OCI-LY7 (cell line): ENCODE measurements around the gene U2SURP. TPM values are rescaled to one million over a fixed set of nuclear protein-coding genes. Genes with fewer than 3 reads are reported as not detected.

Experiments
- BruUV-seq: library from RNA; stranded (reverse); fragments of 400-500 nt; replicated peaks from 2 replicates; lab custom pipeline; 2021; lab: Mats Ljungman, UMichigan
- CTCF ChIA-PET: fragments of 300-600 bp; sonication (Branson Sonifier 250); formaldehyde crosslinking; loops from one replicate; lab custom pipeline; 2022; ENCODE audit warnings: antibody characterized with exemption; ENCODE audit not compliant: unreplicated experiment; lab: Charles Lee
- POLR2A ChIA-PET: fragments of 300-600 bp; sonication (Branson Sonifier 250); formaldehyde crosslinking; loops from one replicate; lab custom pipeline; 2022; ENCODE audit warnings: antibody characterized with exemption; lab: Charles Lee
- DNase-seq: peaks from one replicate; pipeline ENCODE4 v3.0.0-alpha.2; 2015; ENCODE audit warnings: low spot score
- H2AFZ ChIP-seq: fragments of 200-600 bp; sonication (generic), shearing (Covaris generic); 2 replicates; pipeline ENCODE4 v1.6.1; 2014; ENCODE audit warnings: mild to moderate bottlenecking, antibody characterized with exemption, low read length, moderate library complexity
- H3K27ac ChIP-seq: fragments of 200-600 bp; sonication (generic); 2 replicates; pipeline ENCODE4 v1.5.1; 2014; ENCODE audit warnings: mixed run types, low read depth, mild to moderate bottlenecking, moderate library complexity, low read length, inconsistent platforms; ENCODE audit not compliant: poor library complexity, severe bottlenecking
- H3K36me3 ChIP-seq: fragments of 200-600 bp; sonication (generic); 2 replicates; pipeline ENCODE4 v1.6.1; 2014; ENCODE audit warnings: mild to moderate bottlenecking, antibody characterized with exemption, low read length, moderate library complexity, mixed read lengths; ENCODE audit not compliant: insufficient read depth
- H3K4me1 ChIP-seq: fragments of 200-600 bp; sonication (generic); 2 replicates; pipeline ENCODE4 v1.5.1; 2014; ENCODE audit warnings: mild to moderate bottlenecking, low read length; ENCODE audit not compliant: insufficient read depth, poor library complexity, severe bottlenecking
- H3K4me2 ChIP-seq: fragments of 200-600 bp; sonication (generic); 2 replicates; pipeline ENCODE4 v1.6.1; 2014; ENCODE audit warnings: mild to moderate bottlenecking, low read length
- H3K4me3 ChIP-seq: fragments of 200-600 bp; sonication (generic); 2 replicates; pipeline ENCODE4 v1.5.1; 2014; ENCODE audit warnings: mild to moderate bottlenecking, low read depth, low read length; ENCODE audit not compliant: poor library complexity, severe bottlenecking
- H3K79me2 ChIP-seq: fragments of 200-600 bp; sonication (generic); 2 replicates; pipeline ENCODE4 v1.6.1; 2016; ENCODE audit warnings: low read depth, mild to moderate bottlenecking, low read length, moderate library complexity, mixed read lengths; ENCODE audit not compliant: insufficient read depth
- H3K9me2 ChIP-seq: fragments of 200-600 bp; sonication (generic); 2 replicates; pipeline ENCODE4 v1.6.1; 2016; ENCODE audit warnings: mild to moderate bottlenecking, low read length, mixed read lengths; ENCODE audit not compliant: insufficient read depth
- H3K9me3 ChIP-seq: fragments of 200-600 bp; sonication (generic); 2 replicates; pipeline ENCODE4 v1.6.1; 2014; ENCODE audit warnings: mild to moderate bottlenecking, mixed run types, low read length, mixed read lengths
- H4K20me1 ChIP-seq: fragments of 200-600 bp; sonication (generic); 2 replicates; pipeline ENCODE4 v1.6.1; 2014; ENCODE audit warnings: mild to moderate bottlenecking, antibody characterized with exemption, low read length, moderate library complexity, mixed read lengths; ENCODE audit not compliant: insufficient read depth
- EZH2phosphoT487 ChIP-seq: fragments of 200-600 bp; sonication (generic); IDR thresholded peaks from 2 replicates; pipeline ENCODE4 v1.6.1; 2018; ENCODE audit warnings: low read depth, borderline replicate concordance, mild to moderate bottlenecking, mixed run types, antibody characterized with exemption, low read length, moderate library complexity, mixed read lengths
- intact Hi-C: fragments of 100-400 bp; cut with micrococcal nuclease; formaldehyde crosslinking; loops from one replicate; pipeline ENCODE4 v1.10.0; 2022; ENCODE audit not compliant: unreplicated experiment
- total RNA-seq, 2 experiments: library from RNA; depleted of rRNA in 1 of 2; stranded (reverse); fragments of >200 nt in 1 of 2; shearing (Covaris generic) in 1 of 2; gene quantifications; 2 replicates each; pipeline ENCODE4 v1.2.3, GENCODE V29; 2014 to 2022
- TF ChIP-seq, protein P1 (sequence below): fragments of 200-600 bp; sonication (generic); conservative IDR thresholded peaks from 2 replicates; pipeline ENCODE4 v1.5.1; 2014; ENCODE audit warnings: mild to moderate bottlenecking, antibody characterized with exemption, low read length, moderate library complexity, mixed read lengths

The U2SURP gene
- total RNA-seq, 2 experiments from 2014 or later: 108 to 185 TPM

- DNase-seq: no peak
- no TSS peak for BruUV-seq
- Histone ChIP-seq H3K4me1 (no peaks in the 10 kb centered on the region), H3K9me2 (no peaks in the 10 kb centered on the region), H3K79me2 (no peaks in the 10 kb centered on the region), H2AFZ (no peak overlapping the region), H3K27ac (no peak overlapping the region), H4K20me1 (no peaks in the 10 kb centered on the region), H3K9me3 (no peaks in the 10 kb centered on the region), H3K4me2 (no peak overlapping the region), H3K36me3 (no peaks in the 10 kb centered on the region), H3K4me3 (no peak overlapping the region)
- ChIA-PET CTCF (no interaction called here), POLR2A (interaction anchor here (0.5 kb wide), 1 partner anchor 927 kb away, joined by 3 read pairs; no protein-coding TSS in a partner anchor)
- TF ChIP-seq, protein P1, sequence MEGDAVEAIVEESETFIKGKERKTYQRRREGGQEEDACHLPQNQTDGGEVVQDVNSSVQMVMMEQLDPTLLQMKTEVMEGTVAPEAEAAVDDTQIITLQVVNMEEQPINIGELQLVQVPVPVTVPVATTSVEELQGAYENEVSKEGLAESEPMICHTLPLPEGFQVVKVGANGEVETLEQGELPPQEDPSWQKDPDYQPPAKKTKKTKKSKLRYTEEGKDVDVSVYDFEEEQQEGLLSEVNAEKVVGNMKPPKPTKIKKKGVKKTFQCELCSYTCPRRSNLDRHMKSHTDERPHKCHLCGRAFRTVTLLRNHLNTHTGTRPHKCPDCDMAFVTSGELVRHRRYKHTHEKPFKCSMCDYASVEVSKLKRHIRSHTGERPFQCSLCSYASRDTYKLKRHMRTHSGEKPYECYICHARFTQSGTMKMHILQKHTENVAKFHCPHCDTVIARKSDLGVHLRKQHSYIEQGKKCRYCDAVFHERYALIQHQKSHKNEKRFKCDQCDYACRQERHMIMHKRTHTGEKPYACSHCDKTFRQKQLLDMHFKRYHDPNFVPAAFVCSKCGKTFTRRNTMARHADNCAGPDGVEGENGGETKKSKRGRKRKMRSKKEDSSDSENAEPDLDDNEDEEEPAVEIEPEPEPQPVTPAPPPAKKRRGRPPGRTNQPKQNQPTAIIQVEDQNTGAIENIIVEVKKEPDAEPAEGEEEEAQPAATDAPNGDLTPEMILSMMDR: no peak
- TF ChIP-seq EZH2phosphoT487: no peak
- intact Hi-C loops: no loop called here
These were observed 48.8 kb upstream of the U2SURP start for GRCh38 chr3:142952272-142953193.

DNA sequence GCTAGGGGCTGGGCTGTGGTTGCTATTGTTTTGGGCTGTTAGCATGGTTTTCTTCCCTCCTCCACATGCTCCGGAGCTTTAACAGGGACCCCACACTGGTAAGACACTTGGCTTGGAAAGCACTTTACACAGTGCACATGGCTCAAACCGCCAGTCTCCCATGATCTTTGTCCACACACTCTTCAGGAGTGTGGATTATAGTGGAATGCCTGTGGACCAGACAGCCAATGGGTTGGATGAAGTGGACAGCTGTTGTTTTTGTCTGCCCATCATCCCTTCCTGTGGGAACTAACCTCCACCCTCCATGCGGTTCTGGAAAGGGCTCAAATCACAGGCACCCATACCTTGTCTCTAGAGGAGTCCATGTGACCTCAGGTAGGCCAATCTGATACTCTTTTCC is 47.9 kb upstream of the U2SURP start:
- no peak overlapping the region for H2AFZ ChIP-seq
- POLR2A ChIA-PET: no interaction called here

More for the DNA sequence above, 47.9 kb upstream of the U2SURP start:
- H3K9me2 ChIP-seq: no peaks in the 10 kb centered on the region
- H4K20me1 ChIP-seq: no peaks in the 10 kb centered on the region
- DNase-seq: no peak
- H3K4me1 ChIP-seq: no peaks in the 10 kb centered on the region
- TF ChIP-seq EZH2phosphoT487: no peak
- TF ChIP-seq, protein P1: no peak
- intact Hi-C loops: no loop called here
- BruUV-seq: no TSS peak
- no peak overlapping the region for H3K4me3 ChIP-seq
- no peaks in the 10 kb centered on the region for H3K36me3 ChIP-seq
- H3K4me2 ChIP-seq: no peak overlapping the region
- no peaks in the 10 kb centered on the region for H3K9me3 ChIP-seq
- no peaks in the 10 kb centered on the region for H3K79me2 ChIP-seq
- CTCF ChIA-PET: no interaction called here
- H3K27ac ChIP-seq: no peak overlapping the region
